Measurements from ENCODE around the gene ELOVL1.

The ELOVL1 gene

GRCh38 chr1:43352881-43353280, 14.9 kb downstream of the ELOVL1 start:
- DNase-seq: no peak

GRCh38 chr1:43352351-43352705, 15.5 kb downstream of the ELOVL1 start:
- no peak for DNase-seq

GRCh38 chr1:43351421-43352350, 16.1 kb downstream of the ELOVL1 start:
- DNase-seq: no peak

GRCh38 chr1:43350976-43351375, 16.8 kb downstream of the ELOVL1 start:
- DNase-seq: no peak

GRCh38 chr1:43349594-43350306, 18.1 kb downstream of the ELOVL1 start:
- DNase-seq: peak; percentile 86

- peak; percentile 39 for DNase-seq
Observed at GRCh38 chr1:43348809-43349593, 18.8 kb downstream of the ELOVL1 start.

GRCh38 chr1:43348343-43348808, 19.4 kb downstream of the ELOVL1 start:
- no peak for DNase-seq

GRCh38 chr1:43346636-43347035, 21.2 kb downstream of the ELOVL1 start:
- no peak for DNase-seq

GRCh38 chr1:43345120-43345519, 22.7 kb downstream of the ELOVL1 start:
- DNase-seq: no peak

GRCh38 chr1:43344267-43344850, 23.5 kb downstream of the ELOVL1 start:
- DNase-seq: no peak

- DNase-seq: no peak
Observed at GRCh38 chr1:43340559-43340958, 27.3 kb downstream of the ELOVL1 start.

- no peak for DNase-seq
Observed at GRCh38 chr1:43339584-43340232, 28.1 kb downstream of the ELOVL1 start.

- DNase-seq: no peak
Observed at GRCh38 chr1:43338001-43338400, 29.8 kb downstream of the ELOVL1 start.

- DNase-seq: no peak
Observed at GRCh38 chr1:43337588-43337987, 30.2 kb downstream of the ELOVL1 start, which contains the start of gene MPL. Gene MPL (plus strand): TSS chr1:43337818. CDS start chr1:43337849, 31 bp downstream.

GRCh38 chr1:43334453-43335205, 33.2 kb downstream of the ELOVL1 start:
- DNase-seq: no peak

GRCh38 chr1:43331688-43332087, 36.1 kb downstream of the ELOVL1 start:
- DNase-seq: no peak

- DNase-seq: peak; percentile 83
Observed at GRCh38 chr1:43329995-43330751, 37.6 kb downstream of the ELOVL1 start.

GRCh38 chr1:43327549-43328292, 40.1 kb downstream of the ELOVL1 start:
- DNase-seq: peak; percentile 66

- no peak for DNase-seq
Observed at GRCh38 chr1:43325381-43325780, 42.4 kb downstream of the ELOVL1 start.

- DNase-seq: peak; percentile 20
Observed at GRCh38 chr1:43324810-43325209, 43.0 kb downstream of the ELOVL1 start.

Data from fibroblast of skin of right quadriceps (primary cell).